ENCODE results near the gene TMEM74B.

Gene TMEM74B

GRCh38 chr20:1180949-1181348 lies 3.8 kb downstream of the TMEM74B start:
- H3K4me1 Mint-ChIP-seq (ENCODE audit: low read depth): peaks cover 23% of the 10 kb centered on the region
- no peak overlapping the region for H3K27ac Mint-ChIP-seq
- peaks cover 24% of the 10 kb centered on the region for H3K36me3 Mint-ChIP-seq (ENCODE audit: low read depth)
- intact Hi-C loops (cut with micrococcal nuclease): no loop called here
- H3K9me3 Mint-ChIP-seq: no peaks in the 10 kb centered on the region
- H3K27me3 Mint-ChIP-seq: peaks cover 24% of the 10 kb centered on the region
- H3K4me3 Mint-ChIP-seq: no peak overlapping the region

- Mint-ChIP-seq H3K36me3 (ENCODE audit: low read depth) (peaks cover 45% of the 10 kb centered on the region), H3K27me3 (peaks cover 11% of the 10 kb centered on the region), H3K9me3 (no peaks in the 10 kb centered on the region), H3K4me1 (ENCODE audit: low read depth) (peaks cover 15% of the 10 kb centered on the region), H3K27ac (no peak overlapping the region), H3K4me3 (no peak overlapping the region)
- intact Hi-C loops (cut with micrococcal nuclease): no loop called here
Measured at GRCh38 chr20:1178623-1179022, 6.2 kb downstream of the TMEM74B start.

- intact Hi-C loops (cut with micrococcal nuclease): no loop called here
Measured at GRCh38 chr20:1178103-1178502, 6.7 kb downstream of the TMEM74B start.

GRCh38 chr20:1177680-1178079 lies 7.1 kb downstream of the TMEM74B start:
- peak overlapping the region; percentile 1 for H3K27ac Mint-ChIP-seq
- intact Hi-C loops (cut with micrococcal nuclease): no loop called here
- H3K27me3 Mint-ChIP-seq: peaks cover 3% of the 10 kb centered on the region
- H3K4me3 Mint-ChIP-seq: no peak overlapping the region
- H3K4me1 Mint-ChIP-seq (ENCODE audit: low read depth): peaks cover 10% of the 10 kb centered on the region
- no peaks in the 10 kb centered on the region for H3K9me3 Mint-ChIP-seq
- peaks cover 55% of the 10 kb centered on the region for H3K36me3 Mint-ChIP-seq (ENCODE audit: low read depth)

More at GRCh38 chr20:1178103-1178502, 6.7 kb downstream of the TMEM74B start:
- H3K27me3 Mint-ChIP-seq: peaks cover 6% of the 10 kb centered on the region
- no peak overlapping the region for H3K27ac Mint-ChIP-seq
- no peaks in the 10 kb centered on the region for H3K9me3 Mint-ChIP-seq
- no peak overlapping the region for H3K4me3 Mint-ChIP-seq
- peaks cover 14% of the 10 kb centered on the region for H3K4me1 Mint-ChIP-seq (ENCODE audit: low read depth)
- H3K36me3 Mint-ChIP-seq (ENCODE audit: low read depth): peaks cover 51% of the 10 kb centered on the region

GRCh38 chr20:1174787-1175186 lies 10.0 kb downstream of the TMEM74B start:
- no peaks in the 10 kb centered on the region for H3K27me3 Mint-ChIP-seq
- no peak overlapping the region for H3K27ac Mint-ChIP-seq
- H3K9me3 Mint-ChIP-seq: no peaks in the 10 kb centered on the region
- H3K36me3 Mint-ChIP-seq (ENCODE audit: low read depth): peaks cover 73% of the 10 kb centered on the region
- H3K4me3 Mint-ChIP-seq: no peak overlapping the region
- intact Hi-C loops (cut with micrococcal nuclease): no loop called here
- no peaks in the 10 kb centered on the region for H3K4me1 Mint-ChIP-seq (ENCODE audit: low read depth)

- Mint-ChIP-seq H3K9me3 (no peaks in the 10 kb centered on the region), H3K4me3 (no peak overlapping the region), H3K36me3 (ENCODE audit: low read depth) (peaks cover 84% of the 10 kb centered on the region), H3K27me3 (no peaks in the 10 kb centered on the region), H3K4me1 (ENCODE audit: low read depth) (no peaks in the 10 kb centered on the region), H3K27ac (no peak overlapping the region)
- intact Hi-C loops (cut with micrococcal nuclease): no loop called here
Measured at GRCh38 chr20:1173698-1174097, 11.1 kb downstream of the TMEM74B start.

- H3K36me3 Mint-ChIP-seq (ENCODE audit: low read depth): peaks cover 95% of the 10 kb centered on the region
Measured at GRCh38 chr20:1171461-1172093, 13.2 kb downstream of the TMEM74B start.

GRCh38 chr20:1169224-1169623 lies 15.6 kb downstream of the TMEM74B start:
- Mint-ChIP-seq H3K27ac (no peak overlapping the region), H3K4me1 (ENCODE audit: low read depth) (no peaks in the 10 kb centered on the region), H3K4me3 (no peak overlapping the region), H3K9me3 (no peaks in the 10 kb centered on the region), H3K36me3 (ENCODE audit: low read depth) (peaks cover 97% of the 10 kb centered on the region), H3K27me3 (no peaks in the 10 kb centered on the region)
- intact Hi-C loops (cut with micrococcal nuclease): no loop called here

More at GRCh38 chr20:1171461-1172093, 13.2 kb downstream of the TMEM74B start:
- intact Hi-C loops (cut with micrococcal nuclease): no loop called here
- Mint-ChIP-seq H3K27ac (no peak overlapping the region), H3K4me1 (ENCODE audit: low read depth) (no peaks in the 10 kb centered on the region), H3K9me3 (no peaks in the 10 kb centered on the region), H3K27me3 (no peaks in the 10 kb centered on the region), H3K4me3 (no peak overlapping the region)

- Mint-ChIP-seq H3K27me3 (no peaks in the 10 kb centered on the region), H3K27ac (no peak overlapping the region), H3K9me3 (no peaks in the 10 kb centered on the region), H3K36me3 (ENCODE audit: low read depth) (peaks cover 95% of the 10 kb centered on the region), H3K4me3 (no peak overlapping the region), H3K4me1 (ENCODE audit: low read depth) (no peaks in the 10 kb centered on the region)
- intact Hi-C loops (cut with micrococcal nuclease): no loop called here
Measured at GRCh38 chr20:1166948-1167720, 17.6 kb downstream of the TMEM74B start.

GRCh38 chr20:1165941-1166340 lies 18.8 kb downstream of the TMEM74B start:
- peaks cover 90% of the 10 kb centered on the region for H3K36me3 Mint-ChIP-seq (ENCODE audit: low read depth)
- no peaks in the 10 kb centered on the region for H3K27me3 Mint-ChIP-seq
- H3K27ac Mint-ChIP-seq: no peak overlapping the region

GRCh38 chr20:1165521-1165920 lies 19.3 kb downstream of the TMEM74B start:
- no peaks in the 10 kb centered on the region for H3K9me3 Mint-ChIP-seq
- no peaks in the 10 kb centered on the region for H3K4me1 Mint-ChIP-seq (ENCODE audit: low read depth)
- no peaks in the 10 kb centered on the region for H3K27me3 Mint-ChIP-seq
- no peak overlapping the region for H3K4me3 Mint-ChIP-seq
- no peak overlapping the region for H3K27ac Mint-ChIP-seq
- intact Hi-C loops (cut with micrococcal nuclease): no loop called here
- H3K36me3 Mint-ChIP-seq (ENCODE audit: low read depth): peaks cover 90% of the 10 kb centered on the region

More at GRCh38 chr20:1165941-1166340, 18.8 kb downstream of the TMEM74B start:
- Mint-ChIP-seq H3K4me3 (no peak overlapping the region), H3K9me3 (no peaks in the 10 kb centered on the region), H3K4me1 (ENCODE audit: low read depth) (no peaks in the 10 kb centered on the region)
- intact Hi-C loops (cut with micrococcal nuclease): no loop called here

- Mint-ChIP-seq H3K36me3 (ENCODE audit: low read depth) (peaks cover 90% of the 10 kb centered on the region), H3K27ac (no peak overlapping the region), H3K9me3 (no peaks in the 10 kb centered on the region), H3K4me3 (no peak overlapping the region), H3K4me1 (ENCODE audit: low read depth) (no peaks in the 10 kb centered on the region), H3K27me3 (no peaks in the 10 kb centered on the region)
- intact Hi-C loops (cut with micrococcal nuclease): no loop called here
Measured at GRCh38 chr20:1164871-1165270, 19.9 kb downstream of the TMEM74B start.

- no peak overlapping the region for H3K27ac Mint-ChIP-seq
- peaks cover 80% of the 10 kb centered on the region for H3K36me3 Mint-ChIP-seq (ENCODE audit: low read depth)
- no peaks in the 10 kb centered on the region for H3K4me1 Mint-ChIP-seq (ENCODE audit: low read depth)
- H3K27me3 Mint-ChIP-seq: no peaks in the 10 kb centered on the region
- H3K4me3 Mint-ChIP-seq: no peak overlapping the region
- H3K9me3 Mint-ChIP-seq: no peaks in the 10 kb centered on the region
- intact Hi-C loops (cut with micrococcal nuclease): no loop called here
Measured at GRCh38 chr20:1163653-1164052, 21.1 kb downstream of the TMEM74B start.

GRCh38 chr20:1163105-1163504 lies 21.7 kb downstream of the TMEM74B start:
- H3K27me3 Mint-ChIP-seq: no peaks in the 10 kb centered on the region
- no peak overlapping the region for H3K4me3 Mint-ChIP-seq
- peaks cover 78% of the 10 kb centered on the region for H3K36me3 Mint-ChIP-seq (ENCODE audit: low read depth)
- H3K27ac Mint-ChIP-seq: no peak overlapping the region
- H3K4me1 Mint-ChIP-seq (ENCODE audit: low read depth): no peaks in the 10 kb centered on the region
- intact Hi-C loops (cut with micrococcal nuclease): no loop called here
- no peaks in the 10 kb centered on the region for H3K9me3 Mint-ChIP-seq
